Fibroblast of gingiva (primary cell): ENCODE results near the gene MRS2.
"Not testable (repeated sequence)": the region's sequence is repeated elsewhere in the genome, so short reads cannot be mapped to it uniquely, and the experiment has no call there.

Experiments used
- DNase-seq: peaks from one replicate; pipeline ENCODE4 v3.0.0-alpha.2; 2011; ENCODE audit warnings: low read depth

MRS2 gene

GRCh38 chr6:24391208-24391607, 11.5 kb upstream of the MRS2 start:
- no peak for DNase-seq

- no peak for DNase-seq
These were observed 10.9 kb upstream of the MRS2 start for GRCh38 chr6:24391756-24392405.

- no peak for DNase-seq
These were observed 8.5 kb upstream of the MRS2 start for GRCh38 chr6:24394061-24394779.

DNA sequence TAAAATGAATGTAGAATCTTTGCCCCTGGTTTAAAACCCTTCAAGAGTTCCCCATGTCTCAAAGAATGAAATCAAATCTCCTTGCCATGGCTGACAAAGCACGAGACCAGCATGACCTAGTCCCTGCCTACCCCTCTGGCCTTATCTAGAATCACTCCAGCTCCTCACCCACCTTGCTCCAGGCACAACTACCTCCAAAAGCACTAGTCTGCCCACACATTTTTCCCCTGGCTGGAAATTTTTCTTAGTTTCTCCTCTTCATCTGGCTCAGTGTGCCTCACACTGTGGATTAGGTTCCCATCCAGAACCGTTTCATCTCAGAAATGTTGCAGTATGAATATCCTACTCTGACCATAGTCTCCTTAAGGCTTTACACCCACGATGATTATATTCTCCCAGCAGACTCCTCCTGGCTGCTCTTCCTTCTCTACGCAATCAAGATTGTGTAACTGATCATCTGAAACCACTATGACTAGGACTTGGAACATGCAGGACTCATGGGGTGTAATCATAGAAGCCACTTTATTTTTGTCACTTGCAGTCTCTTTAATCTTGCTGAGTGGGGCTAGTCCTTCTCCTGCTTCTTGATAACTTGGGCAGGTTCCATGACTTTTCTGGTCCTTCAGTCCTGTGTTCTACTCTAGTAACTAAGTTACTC, 7.8 kb upstream of the MRS2 start:
- peak; percentile 93 for DNase-seq

- no peak for DNase-seq
These were observed 5.9 kb upstream of the MRS2 start for GRCh38 chr6:24396824-24397223.

- no peak for DNase-seq
These were observed 5.1 kb upstream of the MRS2 start for GRCh38 chr6:24397631-24398030.

GRCh38 chr6:24400045-24401039, 2.4 kb upstream of the MRS2 start:
- not testable (repeated sequence) for DNase-seq

DNA sequence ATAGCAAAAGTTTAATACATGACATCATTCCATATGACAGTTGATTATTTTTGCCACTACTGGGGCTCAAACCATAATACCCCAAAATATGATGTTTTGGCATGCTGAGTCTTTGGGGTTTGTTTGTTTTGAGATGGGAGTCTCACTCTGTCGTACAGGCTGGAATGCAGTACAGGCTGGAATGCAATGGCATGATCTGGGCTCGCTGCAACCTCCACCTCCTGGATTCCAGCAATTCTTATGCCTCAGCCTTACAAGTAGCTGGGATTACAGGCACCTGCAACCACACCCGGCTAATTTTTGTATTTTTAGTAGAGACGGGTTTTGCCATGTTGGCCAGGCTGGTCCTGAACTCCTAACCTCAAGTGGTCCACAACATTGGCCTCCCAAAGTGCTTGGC, 1.3 kb upstream of the MRS2 start:
- no peak for DNase-seq

GRCh38 chr6:24403501-24403824, 727 bp downstream of the MRS2 start:
- DNase-seq = no peak

DNA sequence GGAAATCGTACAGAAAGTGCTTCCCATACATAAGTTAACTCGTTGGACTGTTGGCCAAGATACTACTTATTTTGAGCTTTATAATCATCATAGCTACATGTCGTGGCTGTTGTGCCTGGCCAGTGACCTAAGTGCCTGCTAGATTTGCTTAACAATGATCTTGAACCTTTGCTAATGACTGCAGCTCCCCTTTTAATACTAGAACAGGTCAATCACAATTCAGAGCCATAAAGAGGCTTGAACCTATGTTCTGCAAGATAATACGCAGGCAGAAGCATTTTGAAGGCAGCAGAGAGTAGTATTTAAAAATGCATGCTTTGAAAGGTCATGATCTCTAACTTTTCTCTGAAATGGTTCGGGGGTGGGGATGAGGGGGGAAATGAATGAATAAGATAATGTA, 2.5 kb downstream of the MRS2 start:
- DNase-seq = no peak

- no peak for DNase-seq
These were observed 6.1 kb downstream of the MRS2 start for GRCh38 chr6:24408719-24409410.

- DNase-seq = no peak
These were observed 7.9 kb downstream of the MRS2 start for GRCh38 chr6:24410622-24411021.

- no peak for DNase-seq
These were observed 9.6 kb downstream of the MRS2 start for GRCh38 chr6:24412294-24412693.

DNA sequence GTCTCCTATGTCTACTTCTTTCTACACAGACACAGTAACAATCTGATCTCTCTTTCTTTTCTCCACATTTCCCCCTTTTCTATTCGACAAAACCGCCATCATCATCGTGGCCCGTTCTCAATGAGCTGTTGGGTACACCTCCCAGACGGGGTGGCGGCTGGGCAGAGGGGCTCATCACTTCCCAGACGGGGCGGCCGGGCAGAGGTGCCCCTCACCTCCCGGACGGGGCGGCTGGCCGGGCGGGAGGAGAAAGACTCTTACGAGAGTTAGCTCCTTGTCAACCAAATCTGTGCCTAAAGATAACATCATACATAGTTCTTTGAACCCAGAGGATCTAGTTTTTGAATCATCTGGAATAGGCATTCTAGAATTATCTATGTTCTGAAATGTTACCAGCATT, 11.8 kb downstream of the MRS2 start:
- not testable (repeated sequence) for DNase-seq

DNA sequence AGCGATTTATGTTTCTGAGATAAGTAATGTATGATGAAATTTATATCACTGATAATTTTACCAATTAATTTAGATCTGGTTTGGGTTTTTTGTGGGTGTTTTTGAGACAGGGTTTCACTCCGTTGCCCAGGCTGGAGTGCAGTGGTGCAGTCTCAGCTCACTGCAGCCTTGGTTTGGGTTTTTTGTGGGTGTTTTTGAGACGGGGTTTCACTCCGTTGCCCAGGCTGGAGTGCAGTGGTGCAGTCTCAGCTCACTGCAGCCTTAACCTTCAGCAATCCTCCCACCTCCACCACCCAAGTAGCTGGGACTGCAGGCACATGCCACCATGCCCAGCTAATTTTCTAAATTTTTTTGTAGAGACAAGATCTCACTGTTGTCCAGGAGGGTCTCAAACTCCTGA, 13.0 kb downstream of the MRS2 start:
- no peak for DNase-seq

DNA sequence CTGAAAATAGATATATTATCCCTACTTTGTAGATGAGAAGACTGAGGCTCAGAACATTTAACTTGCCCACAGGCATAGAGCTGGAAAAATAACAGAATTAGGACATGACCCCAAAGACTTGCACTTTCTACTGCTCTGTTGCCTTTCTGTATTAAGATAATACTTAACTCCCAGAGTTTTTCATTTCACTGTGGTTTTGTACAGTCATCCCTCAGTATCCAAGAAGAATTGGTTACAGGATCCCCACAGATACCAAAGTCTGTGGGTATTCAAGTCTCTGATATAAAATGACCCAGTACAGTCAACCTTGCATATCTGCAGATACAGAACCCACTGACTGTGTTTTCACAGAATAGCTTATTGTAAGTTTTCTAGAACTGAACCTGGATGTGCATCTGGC, 16.8 kb downstream of the MRS2 start:
- DNase-seq = no peak

DNA sequence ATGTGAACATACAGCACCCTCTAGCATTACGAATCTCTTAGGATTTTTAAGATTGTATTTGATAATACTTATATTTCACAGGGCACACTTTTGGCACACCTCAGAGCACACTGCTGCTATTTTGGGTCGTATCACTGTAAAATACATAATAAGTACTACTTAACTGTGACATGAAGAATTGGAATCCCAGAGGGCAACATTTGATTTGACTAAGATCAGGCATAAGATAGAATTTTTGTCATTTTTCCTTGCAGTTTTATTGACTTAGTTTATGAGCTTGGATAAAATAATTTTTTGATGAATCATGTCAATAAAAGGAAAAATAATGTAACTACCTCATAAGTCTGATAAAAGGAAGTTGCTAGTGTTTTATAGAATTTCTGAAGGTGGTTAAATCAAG, 22.4 kb downstream of the MRS2 start:
- DNase-seq = no peak

DNA sequence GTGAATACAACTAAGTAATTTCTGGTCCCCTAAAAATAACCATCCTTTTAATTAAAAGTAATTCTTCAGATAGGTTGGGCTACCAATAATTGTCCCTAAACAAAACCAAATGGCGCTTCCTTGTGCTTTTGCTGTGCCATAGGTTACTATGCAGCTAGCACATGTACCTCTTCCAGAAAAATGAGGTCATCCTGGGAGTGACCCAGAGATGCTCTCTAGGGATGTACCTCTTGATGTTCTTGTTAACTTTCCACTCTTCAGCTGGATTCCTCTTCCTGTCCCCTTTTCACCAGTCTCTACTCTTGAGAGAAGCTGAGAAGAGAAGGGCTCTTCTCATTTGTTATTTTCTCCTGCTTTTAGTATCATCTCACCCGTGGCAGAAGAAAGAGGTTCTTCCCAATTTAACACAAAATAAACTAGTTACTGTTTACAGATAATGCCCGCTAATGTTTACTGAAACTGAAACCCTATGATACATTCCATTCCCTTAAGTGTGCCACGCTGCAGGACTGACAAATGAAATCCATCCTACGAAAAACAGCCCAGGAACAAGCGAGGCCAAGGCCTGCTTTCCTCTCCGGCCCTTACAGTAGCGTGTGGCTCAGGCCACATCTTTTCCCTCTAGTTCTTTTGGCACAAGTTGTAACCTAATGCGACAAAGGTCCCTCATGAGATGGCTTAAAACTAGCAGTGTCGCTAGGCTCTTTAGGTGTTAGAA, 24.2 kb downstream of the MRS2 start:
- peak; percentile 64 for DNase-seq

GRCh38 chr6:24428615-24429014, 25.9 kb downstream of the MRS2 start:
- peak; percentile 55 for DNase-seq

- DNase-seq = no peak
These were observed 26.4 kb downstream of the MRS2 start for GRCh38 chr6:24429146-24429545.

DNA sequence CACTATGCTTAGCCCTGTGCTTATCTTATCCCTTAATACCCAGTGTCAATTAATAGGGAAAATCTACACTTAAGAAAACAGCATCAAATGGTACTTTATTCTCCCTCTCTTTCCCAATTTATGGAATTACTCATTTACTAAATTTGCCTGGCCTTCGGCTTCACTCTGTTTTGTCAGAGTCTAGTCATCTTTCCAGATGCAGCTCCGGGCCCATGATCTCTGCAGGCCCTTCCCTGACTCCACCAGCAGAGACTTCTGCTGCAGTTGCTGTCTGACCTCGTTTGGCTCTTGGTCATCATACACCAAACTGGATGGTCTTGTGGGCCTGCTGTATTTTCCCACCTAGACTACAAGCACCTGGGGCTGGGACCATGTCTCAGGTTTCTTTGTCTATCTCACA, 27.4 kb downstream of the MRS2 start:
- no peak for DNase-seq
